OCI-LY7 (cell line): ENCODE data around the gene NUDT8. TPM values are rescaled to one million over a fixed set of nuclear protein-coding genes. Genes with fewer than 3 reads are reported as not detected.

ENCODE experiments used
- BruUV-seq: library from RNA; stranded (reverse); fragments of 400-500 nt; replicated peaks from 2 replicates; lab custom pipeline; 2021; lab: Mats Ljungman, UMichigan
- CTCF ChIA-PET: fragments of 300-600 bp; sonication (Branson Sonifier 250); formaldehyde crosslinking; loops from one replicate; lab custom pipeline; 2022; ENCODE audit warnings: antibody characterized with exemption; ENCODE audit not compliant: unreplicated experiment; lab: Charles Lee
- POLR2A ChIA-PET: fragments of 300-600 bp; sonication (Branson Sonifier 250); formaldehyde crosslinking; loops from one replicate; lab custom pipeline; 2022; ENCODE audit warnings: antibody characterized with exemption; lab: Charles Lee
- DNase-seq: peaks from one replicate; pipeline ENCODE4 v3.0.0-alpha.2; 2015; ENCODE audit warnings: low spot score
- H2AFZ ChIP-seq: fragments of 200-600 bp; sonication (generic), shearing (Covaris generic); 2 replicates; pipeline ENCODE4 v1.6.1; 2014; ENCODE audit warnings: mild to moderate bottlenecking, antibody characterized with exemption, low read length, moderate library complexity
- H3K27ac ChIP-seq: fragments of 200-600 bp; sonication (generic); 2 replicates; pipeline ENCODE4 v1.5.1; 2014; ENCODE audit warnings: mixed run types, low read depth, mild to moderate bottlenecking, moderate library complexity, low read length, inconsistent platforms; ENCODE audit not compliant: poor library complexity, severe bottlenecking
- H3K36me3 ChIP-seq: fragments of 200-600 bp; sonication (generic); 2 replicates; pipeline ENCODE4 v1.6.1; 2014; ENCODE audit warnings: mild to moderate bottlenecking, antibody characterized with exemption, low read length, moderate library complexity, mixed read lengths; ENCODE audit not compliant: insufficient read depth
- H3K4me1 ChIP-seq: fragments of 200-600 bp; sonication (generic); 2 replicates; pipeline ENCODE4 v1.5.1; 2014; ENCODE audit warnings: mild to moderate bottlenecking, low read length; ENCODE audit not compliant: insufficient read depth, poor library complexity, severe bottlenecking
- H3K4me2 ChIP-seq: fragments of 200-600 bp; sonication (generic); 2 replicates; pipeline ENCODE4 v1.6.1; 2014; ENCODE audit warnings: mild to moderate bottlenecking, low read length
- H3K4me3 ChIP-seq: fragments of 200-600 bp; sonication (generic); 2 replicates; pipeline ENCODE4 v1.5.1; 2014; ENCODE audit warnings: mild to moderate bottlenecking, low read depth, low read length; ENCODE audit not compliant: poor library complexity, severe bottlenecking
- H3K79me2 ChIP-seq: fragments of 200-600 bp; sonication (generic); 2 replicates; pipeline ENCODE4 v1.6.1; 2016; ENCODE audit warnings: low read depth, mild to moderate bottlenecking, low read length, moderate library complexity, mixed read lengths; ENCODE audit not compliant: insufficient read depth
- H3K9me2 ChIP-seq: fragments of 200-600 bp; sonication (generic); 2 replicates; pipeline ENCODE4 v1.6.1; 2016; ENCODE audit warnings: mild to moderate bottlenecking, low read length, mixed read lengths; ENCODE audit not compliant: insufficient read depth
- H3K9me3 ChIP-seq: fragments of 200-600 bp; sonication (generic); 2 replicates; pipeline ENCODE4 v1.6.1; 2014; ENCODE audit warnings: mild to moderate bottlenecking, mixed run types, low read length, mixed read lengths
- H4K20me1 ChIP-seq: fragments of 200-600 bp; sonication (generic); 2 replicates; pipeline ENCODE4 v1.6.1; 2014; ENCODE audit warnings: mild to moderate bottlenecking, antibody characterized with exemption, low read length, moderate library complexity, mixed read lengths; ENCODE audit not compliant: insufficient read depth
- CTCF ChIP-seq: fragments of 200-600 bp; sonication (generic); conservative IDR thresholded peaks from 2 replicates; pipeline ENCODE4 v1.5.1; 2014; ENCODE audit warnings: mild to moderate bottlenecking, antibody characterized with exemption, low read length, moderate library complexity, mixed read lengths
- EZH2phosphoT487 ChIP-seq: fragments of 200-600 bp; sonication (generic); IDR thresholded peaks from 2 replicates; pipeline ENCODE4 v1.6.1; 2018; ENCODE audit warnings: low read depth, borderline replicate concordance, mild to moderate bottlenecking, mixed run types, antibody characterized with exemption, low read length, moderate library complexity, mixed read lengths
- intact Hi-C: fragments of 100-400 bp; cut with micrococcal nuclease; formaldehyde crosslinking; loops from one replicate; pipeline ENCODE4 v1.10.0; 2022; ENCODE audit not compliant: unreplicated experiment
- total RNA-seq, 2 experiments: library from RNA; depleted of rRNA in 1 of 2; stranded (reverse); fragments of >200 nt in 1 of 2; shearing (Covaris generic) in 1 of 2; gene quantifications; 2 replicates each; pipeline ENCODE4 v1.2.3, GENCODE V29; 2014 to 2022

The NUDT8 gene
- total RNA-seq, 2 experiments from 2014 or later = 20.4 to 35.4 TPM

DNA sequence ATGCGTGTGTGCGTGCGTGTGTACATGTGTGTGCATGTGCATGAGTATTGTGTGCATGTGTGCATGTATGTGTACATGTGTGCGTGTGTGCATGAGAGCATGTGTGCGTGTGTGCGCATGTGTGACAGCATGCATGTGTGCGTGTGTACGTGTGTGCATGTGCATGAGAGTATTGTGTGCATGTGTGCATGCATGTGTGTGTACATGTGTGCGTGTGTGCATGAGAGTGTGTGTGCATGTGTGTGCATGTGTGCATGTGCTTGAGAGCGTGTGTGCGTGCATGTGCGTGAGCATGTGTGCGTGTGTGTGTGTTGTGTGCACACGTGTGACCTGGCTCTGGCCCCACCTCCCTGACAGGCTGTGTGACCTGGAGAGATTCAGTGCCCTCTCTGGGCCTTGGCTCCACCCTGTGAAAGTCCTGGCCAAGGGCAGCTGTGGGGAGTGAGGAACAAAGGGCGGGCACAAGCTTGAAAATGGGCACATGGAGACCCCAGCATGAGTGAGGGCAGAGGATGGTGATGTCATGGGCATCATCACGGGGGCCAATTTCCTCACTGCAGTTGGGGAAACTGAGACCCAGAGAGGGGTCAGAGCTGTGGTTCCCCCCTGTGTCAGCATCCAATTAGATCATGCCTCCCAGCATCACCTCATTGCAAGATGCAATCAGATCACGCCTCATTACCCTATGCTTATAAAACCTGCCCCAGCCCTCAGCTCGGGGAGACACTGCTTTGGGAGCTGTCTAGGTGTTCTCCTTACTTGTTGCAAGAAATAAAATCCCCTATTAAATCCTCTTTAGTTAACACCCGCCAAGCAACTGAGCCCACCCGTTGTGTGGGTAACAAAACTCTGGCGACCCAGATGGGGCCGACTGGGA, 20.1 kb upstream of the NUDT8 start:
- Histone ChIP-seq H3K27ac (peak overlapping the region; percentile 97), H3K4me2 (peak overlapping the region; percentile 79), H3K4me1 (peaks cover 76% of the 10 kb centered on the region), H3K4me3 (peak overlapping the region; percentile 70), H3K9me3 (no peaks in the 10 kb centered on the region), H3K79me2 (peaks cover 5% of the 10 kb centered on the region; the same call in 1 of the 2 replicates), H3K9me2 (no peaks in the 10 kb centered on the region), H4K20me1 (no peaks in the 10 kb centered on the region), H2AFZ (peak overlapping the region; percentile 14; the same call in 1 of the 2 replicates), H3K36me3 (no peaks in the 10 kb centered on the region)
- ChIA-PET POLR2A (interaction anchor here (0.6 to 8.0 kb wide), 4 partner anchors 9 to 17 kb away, joined by 7 to 69 read pairs (median 28); no protein-coding TSS in a partner anchor), CTCF (interaction anchor here (1.5 kb wide), 2 partner anchors 9 to 18 kb away, joined by 6 to 12 read pairs; no protein-coding TSS in a partner anchor)
- intact Hi-C loops = loop anchor here (1.0 to 10.0 kb wide), 7 partner anchors 8 to 383 kb away; partner anchors contain the start of genes CDK2AP2, GRK2, PITPNM1 and PPP1CA
- no TSS peak for BruUV-seq
- TF ChIP-seq CTCF (no peak), EZH2phosphoT487 (no peak)
- DNase-seq = peak; percentile 88

- Histone ChIP-seq H3K4me3 (peak overlapping the region; percentile 70), H4K20me1 (no peaks in the 10 kb centered on the region), H3K79me2 (peaks cover 5% of the 10 kb centered on the region; the same call in 1 of the 2 replicates), H3K4me2 (peak overlapping the region; percentile 79), H3K4me1 (peaks cover 85% of the 10 kb centered on the region), H3K9me3 (no peaks in the 10 kb centered on the region), H3K27ac (peak overlapping the region; percentile 97), H3K36me3 (no peaks in the 10 kb centered on the region), H3K9me2 (no peaks in the 10 kb centered on the region), H2AFZ (no peak overlapping the region; the same call in 1 of the 2 replicates)
- DNase-seq = peak; percentile 93
- TF ChIP-seq EZH2phosphoT487 = no peak
- TF ChIP-seq CTCF = no peak
- intact Hi-C loops = loop anchor here (1.0 to 10.0 kb wide), 8 partner anchors 9 to 382 kb away; partner anchors contain the start of genes CDK2AP2, GRK2, PITPNM1 and PPP1CA
- no TSS peak for BruUV-seq
- ChIA-PET POLR2A (interaction anchor here (0.6 to 8.0 kb wide), 9 partner anchors 10 to 50 kb away, joined by 3 to 69 read pairs (median 5); no protein-coding TSS in a partner anchor), CTCF (interaction anchor here (0.6 to 4.0 kb wide), 9 partner anchors 10 to 77 kb away, joined by 3 to 38 read pairs (median 6); partner anchors contain the start of gene NUDT8)
These were observed 19.3 kb upstream of the NUDT8 start for GRCh38 chr11:67648796-67649613.
